ENCODE data around the gene SENP1.

Gene SENP1

DNA sequence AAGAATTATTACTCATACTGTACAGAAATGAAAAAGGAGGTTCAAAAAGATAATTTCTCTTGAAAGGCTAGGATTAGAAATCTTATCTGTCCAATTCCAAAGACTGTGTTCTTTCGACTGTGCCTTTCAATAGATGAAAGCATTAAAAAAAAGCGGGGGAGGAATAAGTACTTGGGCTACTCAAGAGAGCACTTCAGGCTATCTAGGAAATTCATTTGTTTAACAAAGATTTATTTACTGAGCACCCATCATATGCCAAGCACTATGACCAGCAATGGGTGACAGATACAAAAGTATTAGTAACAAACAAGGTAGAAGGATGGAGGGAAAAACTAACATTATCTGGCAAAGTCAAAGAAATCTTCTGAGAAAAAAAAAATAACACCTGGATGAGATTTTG, 37.4 kb downstream of the SENP1 start:
- Histone ChIP-seq H3K4me3 (IDR thresholded peaks at IDR 0.05; ENCODE audit: insufficient read depth, low read depth, low read length) (no peak overlapping the region), H3K4me2 (no peak overlapping the region), H4K20me1 (ENCODE audit: insufficient read depth) (no peaks in the 10 kb centered on the region), H3K9ac (no peak overlapping the region), H3K27me3 (ENCODE audit: insufficient read depth, low read depth) (no peaks in the 10 kb centered on the region), H2AFZ (ENCODE audit: low read depth) (no peak overlapping the region), H3K36me3 (ENCODE audit: insufficient read depth) (peaks cover 2% of the 10 kb centered on the region; the same call in 1 of the 2 replicates), H3K79me2 (ENCODE audit: insufficient read depth, low read depth) (no peaks in the 10 kb centered on the region), H3K27ac (no peak overlapping the region), H3K4me1 (ENCODE audit: low read depth, poor library complexity, severe bottlenecking) (no peaks in the 10 kb centered on the region)
- TF ChIP-seq, protein P1, sequence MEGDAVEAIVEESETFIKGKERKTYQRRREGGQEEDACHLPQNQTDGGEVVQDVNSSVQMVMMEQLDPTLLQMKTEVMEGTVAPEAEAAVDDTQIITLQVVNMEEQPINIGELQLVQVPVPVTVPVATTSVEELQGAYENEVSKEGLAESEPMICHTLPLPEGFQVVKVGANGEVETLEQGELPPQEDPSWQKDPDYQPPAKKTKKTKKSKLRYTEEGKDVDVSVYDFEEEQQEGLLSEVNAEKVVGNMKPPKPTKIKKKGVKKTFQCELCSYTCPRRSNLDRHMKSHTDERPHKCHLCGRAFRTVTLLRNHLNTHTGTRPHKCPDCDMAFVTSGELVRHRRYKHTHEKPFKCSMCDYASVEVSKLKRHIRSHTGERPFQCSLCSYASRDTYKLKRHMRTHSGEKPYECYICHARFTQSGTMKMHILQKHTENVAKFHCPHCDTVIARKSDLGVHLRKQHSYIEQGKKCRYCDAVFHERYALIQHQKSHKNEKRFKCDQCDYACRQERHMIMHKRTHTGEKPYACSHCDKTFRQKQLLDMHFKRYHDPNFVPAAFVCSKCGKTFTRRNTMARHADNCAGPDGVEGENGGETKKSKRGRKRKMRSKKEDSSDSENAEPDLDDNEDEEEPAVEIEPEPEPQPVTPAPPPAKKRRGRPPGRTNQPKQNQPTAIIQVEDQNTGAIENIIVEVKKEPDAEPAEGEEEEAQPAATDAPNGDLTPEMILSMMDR (conservative IDR thresholded peaks at IDR 0.05; ENCODE audit: low read depth, low read length) = no peak

DNA sequence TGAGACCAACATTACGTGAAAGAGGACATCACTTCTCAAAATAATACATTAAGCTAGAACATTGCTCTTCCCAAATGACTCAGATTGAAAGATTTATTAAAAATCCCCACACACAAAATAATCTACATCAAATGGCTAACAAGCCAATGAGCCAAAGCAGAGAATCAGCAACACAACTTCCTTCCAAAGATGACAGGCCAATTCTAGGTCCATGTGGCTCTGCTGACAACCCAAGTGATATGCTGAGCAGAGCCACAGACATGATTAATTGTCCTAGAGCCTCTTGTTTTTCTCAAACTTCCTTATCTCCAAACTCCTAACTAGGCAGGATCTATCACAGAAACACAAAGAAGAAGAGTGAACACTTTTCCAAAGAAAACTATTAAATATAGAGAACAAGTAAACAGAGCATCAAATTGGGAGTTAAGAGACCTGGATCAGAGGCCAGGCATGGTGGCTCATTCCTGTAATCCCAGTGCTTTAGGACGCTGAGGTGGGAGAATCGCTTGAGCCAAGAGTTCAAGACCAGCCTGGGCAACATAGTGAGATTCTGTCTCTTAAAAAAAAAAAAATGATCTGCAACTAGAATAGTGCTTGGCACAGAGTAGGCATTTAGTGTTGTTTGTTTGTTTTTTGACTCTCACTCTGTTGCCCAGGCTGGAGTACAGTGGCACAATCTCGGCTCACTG, 38.5 kb downstream of the SENP1 start:
- Histone ChIP-seq H3K27ac (no peak overlapping the region), H3K4me1 (ENCODE audit: low read depth, poor library complexity, severe bottlenecking) (no peaks in the 10 kb centered on the region), H2AFZ (ENCODE audit: low read depth) (no peak overlapping the region), H3K4me2 (no peak overlapping the region), H3K79me2 (ENCODE audit: insufficient read depth, low read depth) (no peaks in the 10 kb centered on the region), H3K9ac (no peak overlapping the region), H3K36me3 (ENCODE audit: insufficient read depth) (peaks cover 9% of the 10 kb centered on the region; the same call in 1 of the 2 replicates), H3K27me3 (ENCODE audit: insufficient read depth, low read depth) (no peaks in the 10 kb centered on the region), H4K20me1 (ENCODE audit: insufficient read depth) (no peaks in the 10 kb centered on the region), H3K4me3 (IDR thresholded peaks at IDR 0.05; ENCODE audit: insufficient read depth, low read depth, low read length) (no peak overlapping the region)
- TF ChIP-seq, protein P1 (conservative IDR thresholded peaks at IDR 0.05; ENCODE audit: low read depth, low read length) = no peak

DNA sequence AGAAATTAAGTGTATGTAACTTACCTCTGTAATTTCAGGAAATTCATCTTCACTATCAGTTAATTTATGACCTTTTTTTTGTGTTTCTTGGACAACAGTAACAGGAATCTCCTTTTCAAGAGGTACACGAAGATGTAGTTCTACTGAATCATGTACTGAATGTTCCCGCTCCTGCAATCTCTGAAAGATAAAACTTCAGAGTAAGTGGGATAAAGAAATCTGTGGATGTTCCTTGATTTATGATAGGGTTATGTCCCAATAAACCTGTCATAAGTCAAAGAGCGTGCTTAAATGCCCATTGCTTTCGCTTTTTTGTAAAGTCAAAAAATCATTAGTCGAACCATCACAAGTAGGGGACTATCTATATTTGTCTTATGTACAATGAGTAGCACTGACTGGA, 40.8 kb downstream of the SENP1 start:
- no peak overlapping the region for H3K4me2 ChIP-seq
- H3K36me3 ChIP-seq (ENCODE audit: insufficient read depth) = peaks cover 9% of the 10 kb centered on the region; the same call in 1 of the 2 replicates
- no peak overlapping the region for H3K4me3 ChIP-seq (IDR thresholded peaks at IDR 0.05; ENCODE audit: insufficient read depth, low read depth, low read length)
- no peaks in the 10 kb centered on the region for H4K20me1 ChIP-seq (ENCODE audit: insufficient read depth)
- H3K79me2 ChIP-seq (ENCODE audit: insufficient read depth, low read depth) = no peaks in the 10 kb centered on the region
- TF ChIP-seq, protein P1 (conservative IDR thresholded peaks at IDR 0.05; ENCODE audit: low read depth, low read length) = no peak
- no peak overlapping the region for H3K27ac ChIP-seq
- H3K9ac ChIP-seq = no peak overlapping the region
- no peaks in the 10 kb centered on the region for H3K27me3 ChIP-seq (ENCODE audit: insufficient read depth, low read depth)
- H2AFZ ChIP-seq (ENCODE audit: low read depth) = no peak overlapping the region
- no peaks in the 10 kb centered on the region for H3K4me1 ChIP-seq (ENCODE audit: low read depth, poor library complexity, severe bottlenecking)

DNA sequence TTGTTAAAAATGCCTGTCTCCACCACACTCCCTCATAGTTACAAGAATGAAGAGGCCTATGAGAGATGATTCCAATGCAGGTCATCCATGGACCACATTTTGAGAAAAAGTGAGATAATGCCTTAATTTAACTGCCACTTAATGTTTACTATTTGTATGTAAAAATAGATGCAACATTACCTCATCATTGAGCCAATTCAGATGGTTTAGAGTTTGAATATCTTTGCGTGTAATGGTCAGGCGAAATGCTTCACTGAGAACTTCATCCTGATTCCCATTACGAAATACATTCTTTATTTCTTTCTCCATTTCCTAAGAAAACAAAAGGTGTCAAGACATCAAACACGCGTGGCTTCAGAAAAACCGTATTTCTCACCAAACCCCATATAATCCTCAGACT, 42.3 kb downstream of the SENP1 start:
- Histone ChIP-seq H3K36me3 (ENCODE audit: insufficient read depth) (peaks cover 9% of the 10 kb centered on the region; the same call in 1 of the 2 replicates), H3K4me1 (ENCODE audit: low read depth, poor library complexity, severe bottlenecking) (no peaks in the 10 kb centered on the region)

More for the DNA sequence above, 42.3 kb downstream of the SENP1 start:
- TF ChIP-seq, protein P1 (conservative IDR thresholded peaks at IDR 0.05; ENCODE audit: low read depth, low read length) = no peak
- Histone ChIP-seq H2AFZ (ENCODE audit: low read depth) (no peak overlapping the region), H3K4me2 (no peak overlapping the region), H3K4me3 (IDR thresholded peaks at IDR 0.05; ENCODE audit: insufficient read depth, low read depth, low read length) (no peak overlapping the region), H3K27ac (no peak overlapping the region), H3K27me3 (ENCODE audit: insufficient read depth, low read depth) (no peaks in the 10 kb centered on the region), H3K9ac (no peak overlapping the region), H4K20me1 (ENCODE audit: insufficient read depth) (no peaks in the 10 kb centered on the region), H3K79me2 (ENCODE audit: insufficient read depth, low read depth) (no peaks in the 10 kb centered on the region)
